ENCODE results near the gene HMOX2.

DNA sequence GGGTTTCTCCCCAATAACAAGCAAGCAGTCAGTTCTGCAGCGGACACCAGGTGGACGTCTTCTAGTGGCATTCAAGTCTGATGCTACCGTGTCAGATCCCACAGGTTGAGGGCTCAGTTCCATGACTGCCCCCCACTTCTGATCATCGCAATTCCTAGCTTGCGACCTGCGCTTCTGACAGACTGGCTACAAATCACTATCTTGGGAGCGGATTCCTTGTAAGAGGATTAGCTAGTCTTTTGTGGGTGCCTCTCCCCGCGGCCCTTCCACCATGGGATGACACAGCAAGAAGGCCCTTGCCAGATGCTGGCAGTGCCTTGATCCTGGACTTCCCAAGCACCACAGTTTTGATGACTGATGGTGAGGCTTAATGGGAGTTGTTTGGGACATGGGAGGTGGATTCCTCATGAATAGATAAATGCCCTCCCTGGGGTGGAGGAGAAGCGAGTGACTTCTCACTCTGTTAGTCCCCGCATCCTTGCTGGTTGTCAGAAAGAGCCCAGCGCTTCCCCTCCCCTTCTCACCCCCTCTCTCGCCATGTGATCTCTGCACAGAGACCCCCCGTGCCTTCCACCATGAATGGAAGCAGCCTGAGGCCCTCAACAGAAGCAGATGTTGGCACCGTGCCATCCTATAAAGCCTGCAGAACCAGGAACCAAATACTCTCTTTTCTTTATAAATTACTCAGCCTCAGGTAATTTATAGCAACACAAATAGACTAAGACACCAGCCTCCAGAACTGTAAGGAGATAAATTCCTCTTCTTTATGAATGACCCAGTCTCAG, 43.3 kb downstream of the HMOX2 start:
- TF ChIP-seq, protein P1, sequence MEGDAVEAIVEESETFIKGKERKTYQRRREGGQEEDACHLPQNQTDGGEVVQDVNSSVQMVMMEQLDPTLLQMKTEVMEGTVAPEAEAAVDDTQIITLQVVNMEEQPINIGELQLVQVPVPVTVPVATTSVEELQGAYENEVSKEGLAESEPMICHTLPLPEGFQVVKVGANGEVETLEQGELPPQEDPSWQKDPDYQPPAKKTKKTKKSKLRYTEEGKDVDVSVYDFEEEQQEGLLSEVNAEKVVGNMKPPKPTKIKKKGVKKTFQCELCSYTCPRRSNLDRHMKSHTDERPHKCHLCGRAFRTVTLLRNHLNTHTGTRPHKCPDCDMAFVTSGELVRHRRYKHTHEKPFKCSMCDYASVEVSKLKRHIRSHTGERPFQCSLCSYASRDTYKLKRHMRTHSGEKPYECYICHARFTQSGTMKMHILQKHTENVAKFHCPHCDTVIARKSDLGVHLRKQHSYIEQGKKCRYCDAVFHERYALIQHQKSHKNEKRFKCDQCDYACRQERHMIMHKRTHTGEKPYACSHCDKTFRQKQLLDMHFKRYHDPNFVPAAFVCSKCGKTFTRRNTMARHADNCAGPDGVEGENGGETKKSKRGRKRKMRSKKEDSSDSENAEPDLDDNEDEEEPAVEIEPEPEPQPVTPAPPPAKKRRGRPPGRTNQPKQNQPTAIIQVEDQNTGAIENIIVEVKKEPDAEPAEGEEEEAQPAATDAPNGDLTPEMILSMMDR (IDR thresholded peaks at IDR 0.05): no peak
- no peak for TF ChIP-seq POLR2A (IDR thresholded peaks at IDR 0.05)

Measured in upper lobe of left lung (tissue), 4 donors.